CD4-positive, alpha-beta T cell (primary cell): ENCODE measurements around the gene PGBD2. TPM values are rescaled to one million over a fixed set of nuclear protein-coding genes. Genes with fewer than 3 reads are reported as not detected.
"Not testable (repeated sequence)": the region's sequence is repeated elsewhere in the genome, so short reads cannot be mapped to it uniquely, and the experiment has no call there.

ENCODE experiments used
- ATAC-seq: fragments of 200-7000 bp; cut with Tn5 transposase; one replicate; pipeline ENCODE4 v1.10.0; 2022; ENCODE audit warnings: mild to moderate bottlenecking; ENCODE audit not compliant: poor library complexity
- CTCF ChIA-PET: fragments of 350-600 bp; sonication (Branson Sonifier 250); formaldehyde crosslinking; loops from one replicate; lab custom pipeline; 2021; ENCODE audit warnings: antibody characterized with exemption, inconsistent platforms; lab: Charles Lee
- POLR2A ChIA-PET: fragments of 350-600 bp; sonication (Branson Sonifier 250); formaldehyde crosslinking; loops from one replicate; lab custom pipeline; 2021; ENCODE audit warnings: antibody characterized with exemption, inconsistent platforms; lab: Charles Lee
- DNase-seq, 14 experiments: peaks; one replicate each; pipeline ENCODE4 v3.0.0-alpha.2; 2013 to 2020; ENCODE audit warnings: mixed read lengths in 2 of 14
- H3K27ac ChIP-seq, 2 donors: one replicate each; pipeline versions ENCODE4 v1.5.1 to v1.7.0; 2013; ENCODE audit warnings: low read length in 2 of 2, low read depth in 1 of 2, mild to moderate bottlenecking in 1 of 2
- H3K27me3 ChIP-seq, 2 experiments: 1 replicate in 1 of 2; 2 replicates in 1 of 2; pipeline versions ENCODE4 v1.6.1 to v1.7.0; 2013; ENCODE audit warnings: low read length in 2 of 2, control low read depth in 1 of 2, mild to moderate bottlenecking in 1 of 2, moderate library complexity in 1 of 2; ENCODE audit not compliant: insufficient read depth in 2 of 2, control insufficient read depth in 1 of 2
- H3K36me3 ChIP-seq: one replicate; pipeline ENCODE4 v1.6.1; 2013; ENCODE audit warnings: low read length, control low read depth; ENCODE audit not compliant: insufficient read depth
- H3K4me1 ChIP-seq: one replicate; pipeline ENCODE4 v1.6.1; 2013; ENCODE audit warnings: low read length, control low read depth; ENCODE audit not compliant: insufficient read depth
- H3K4me3 ChIP-seq: one replicate; pipeline ENCODE4 v1.5.1; 2013; ENCODE audit warnings: mild to moderate bottlenecking, low read length, moderate library complexity
- H3K9me3 ChIP-seq, 2 experiments: 1 replicate in 1 of 2; 2 replicates in 1 of 2; pipeline versions ENCODE4 v1.6.1 to v1.7.0; 2013; ENCODE audit warnings: low read length in 2 of 2, mild to moderate bottlenecking in 2 of 2, control low read depth in 1 of 2, moderate library complexity in 1 of 2; ENCODE audit not compliant: control insufficient read depth in 1 of 2, insufficient read depth in 1 of 2
- H3K27ac Mint-ChIP-seq: one replicate; pipeline ENCODE4 v1.8.0; 2020; ENCODE audit warnings: mixed read lengths
- H3K27me3 Mint-ChIP-seq: one replicate; pipeline ENCODE4 v1.8.0; 2021; ENCODE audit warnings: mixed read lengths
- H3K36me3 Mint-ChIP-seq: one replicate; pipeline ENCODE4 v1.8.0; 2021; ENCODE audit warnings: low read depth, mixed read lengths
- H3K4me1 Mint-ChIP-seq: one replicate; pipeline ENCODE4 v1.8.0; 2021; ENCODE audit warnings: low read depth, mixed read lengths
- H3K4me3 Mint-ChIP-seq: one replicate; pipeline ENCODE4 v1.8.0; 2020; ENCODE audit warnings: mild to moderate bottlenecking, mixed read lengths
- H3K9me3 Mint-ChIP-seq: one replicate; pipeline ENCODE4 v1.8.0; 2020; ENCODE audit warnings: mixed read lengths
- CTCF ChIP-seq: fragments of 200-600 bp; IDR thresholded peaks from one replicate; pipeline ENCODE4 v1.8.0; 2022; ENCODE audit warnings: antibody characterized with exemption, mild to moderate bottlenecking
- intact Hi-C, 2 experiments: fragments of 100-400 bp; cut with DNase I in 1 of 2; cut with micrococcal nuclease in 1 of 2; formaldehyde crosslinking; loops; one replicate each; pipeline versions ENCODE4 v1.15.1 to v1.9.0; 2023 to 2025; cut with DNase I, micrococcal nuclease
- total RNA-seq, 174 experiments: library from RNA in 2 of 174; stranded (reverse) in 2 of 174; gene quantifications; one replicate each; pipeline ENCODE4 v1.2.3 and lab custom pipeline; 2021 to 2026

PGBD2 gene
- total RNA-seq, 2 experiments from 2014 or later = 0.78 to 0.85 TPM

GRCh38 chr1:248924696-248925532 lies 18.9 kb downstream of the PGBD2 start:
- DNase-seq (peak in 12 of 14 experiments; percentile 14 to 78 (median 41)), ATAC-seq (peak; percentile 93)
- no peak overlapping the region for H3K4me3 ChIP-seq
- H3K27ac Mint-ChIP-seq = no peak overlapping the region
- peak; percentile 77 for TF ChIP-seq CTCF
- H3K9me3 Mint-ChIP-seq = no peaks in the 10 kb centered on the region
- CTCF ChIA-PET = interaction anchor here (0.6 to 0.7 kb wide), 2 partner anchors 67 to 87 kb away, joined by 3 read pairs; partner anchors contain the start of gene ZNF672
- no peak overlapping the region for H3K4me3 Mint-ChIP-seq
- peaks cover 31% of the 10 kb centered on the region for H3K36me3 Mint-ChIP-seq
- no peak overlapping the region for H3K27ac ChIP-seq
- POLR2A ChIA-PET = no interaction called here
- peaks cover 4% of the 10 kb centered on the region for H3K36me3 ChIP-seq
- H3K9me3 ChIP-seq = no peaks in the 10 kb centered on the region
- intact Hi-C loops = loop anchor here (1.0 kb wide), 2 partner anchors 18 to 19 kb away; partner anchors contain the start of gene PGBD2 (in 1 of the 2)
- peaks cover 8% of the 10 kb centered on the region for H3K4me1 ChIP-seq
- peaks cover 13% of the 10 kb centered on the region for H3K4me1 Mint-ChIP-seq
- no peaks in the 10 kb centered on the region for H3K27me3 ChIP-seq
- no peaks in the 10 kb centered on the region for H3K27me3 Mint-ChIP-seq

GRCh38 chr1:248925859-248926258 lies 19.8 kb downstream of the PGBD2 start:
- H3K36me3 ChIP-seq, H3K27ac Mint-ChIP-seq, intact Hi-C loops, ATAC-seq, H3K4me1 ChIP-seq, DNase-seq, H3K27me3 ChIP-seq, H3K9me3 ChIP-seq, H3K27ac ChIP-seq, H3K27me3 Mint-ChIP-seq, CTCF ChIA-PET, POLR2A ChIA-PET, H3K4me3 Mint-ChIP-seq, H3K9me3 Mint-ChIP-seq, H3K4me3 ChIP-seq: not testable (repeated sequence)
- Mint-ChIP-seq H3K36me3 (peaks cover 22% of the 10 kb centered on the region), H3K4me1 (peaks cover 13% of the 10 kb centered on the region)

- Histone ChIP-seq H3K27me3 (no peaks in the 10 kb centered on the region), H3K4me3 (no peak overlapping the region), H3K27ac (no peak overlapping the region), H3K9me3 (no peaks in the 10 kb centered on the region), H3K36me3 (peaks cover 4% of the 10 kb centered on the region), H3K4me1 (peaks cover 8% of the 10 kb centered on the region)
- no peak for TF ChIP-seq CTCF
- Mint-ChIP-seq H3K9me3 (no peaks in the 10 kb centered on the region), H3K4me3 (no peak overlapping the region), H3K36me3 (peaks cover 15% of the 10 kb centered on the region), H3K4me1 (peaks cover 13% of the 10 kb centered on the region), H3K27me3 (no peaks in the 10 kb centered on the region), H3K27ac (no peak overlapping the region)
- ATAC-seq = no peak
- DNase-seq = no peak
- ChIA-PET POLR2A (no interaction called here), CTCF (no interaction called here)
- intact Hi-C loops = no loop called here
These were observed 20.6 kb downstream of the PGBD2 start for GRCh38 chr1:248926401-248927182.

DNA sequence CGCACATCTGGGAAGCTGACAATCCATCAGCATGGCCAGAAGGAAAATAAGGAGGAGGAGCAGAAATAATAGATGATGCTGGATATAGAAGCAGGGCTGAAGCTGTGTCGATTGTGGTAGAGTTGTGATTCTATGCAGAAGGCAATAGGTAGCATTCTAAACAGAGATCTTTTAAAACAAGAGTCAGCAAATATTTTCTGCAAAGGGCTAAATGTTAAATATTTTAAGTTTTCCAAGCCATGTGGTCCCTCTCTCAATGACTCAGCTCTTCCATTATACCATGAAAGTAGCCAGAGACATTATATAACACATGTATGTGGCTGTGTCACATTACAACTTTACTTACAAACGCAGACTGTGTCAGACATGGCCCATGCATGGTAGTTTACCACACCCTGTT lies 21.2 kb downstream of the PGBD2 start:
- H3K36me3 Mint-ChIP-seq, intact Hi-C loops, DNase-seq, H3K36me3 ChIP-seq, H3K4me3 Mint-ChIP-seq, H3K9me3 Mint-ChIP-seq, ATAC-seq, POLR2A ChIA-PET, H3K27me3 Mint-ChIP-seq, H3K4me3 ChIP-seq, H3K4me1 ChIP-seq, H3K27me3 ChIP-seq, CTCF ChIA-PET, H3K9me3 ChIP-seq, H3K27ac Mint-ChIP-seq, H3K27ac ChIP-seq: not testable (repeated sequence)
- H3K4me1 Mint-ChIP-seq = peaks cover 13% of the 10 kb centered on the region

- DNase-seq, H3K4me3 ChIP-seq, POLR2A ChIA-PET, H3K9me3 Mint-ChIP-seq, intact Hi-C loops, H3K27me3 ChIP-seq, H3K36me3 ChIP-seq, H3K27me3 Mint-ChIP-seq, CTCF ChIA-PET, H3K4me3 Mint-ChIP-seq, H3K4me1 ChIP-seq, ATAC-seq, H3K9me3 ChIP-seq, H3K27ac Mint-ChIP-seq, H3K27ac ChIP-seq, H3K36me3 Mint-ChIP-seq: not testable (repeated sequence)
- peaks cover 13% of the 10 kb centered on the region for H3K4me1 Mint-ChIP-seq
These were observed 22.1 kb downstream of the PGBD2 start for GRCh38 chr1:248928122-248928521.
